Measurements from ENCODE around the gene CYP4F2. TPM values are rescaled to one million over a fixed set of nuclear protein-coding genes. Genes with fewer than 3 reads are reported as not detected.

The CYP4F2 gene
- not detected in 2 replicates for total RNA-seq
- polyA plus RNA-seq: not detected in 2 replicates

GRCh38 chr19:15897738-15898276 is at the start of gene CYP4F2:
Gene CYP4F2, minus strand, starts transcription at chr19:15898074. Its CDS starts 463 bp downstream, at chr19:15897611.
- no peaks in the 10 kb centered on the region for H3K9me2 ChIP-seq (replicated peaks; ENCODE audit: insufficient read depth)
- TF ChIP-seq EZH2 (IDR thresholded peaks at IDR 0.05; ENCODE audit: borderline replicate concordance) (no peak), EZH2phosphoT487 (IDR thresholded peaks at IDR 0.05; ENCODE audit: low read depth, severe bottlenecking, unreplicated experiment) (no peak), CTCF (IDR thresholded peaks at IDR 0.05; ENCODE audit: poor library complexity) (no peak)
- no peak within 1 kb of the TSS for H3K4me2 ChIP-seq
- no peak within 1 kb of the TSS for H3K4me3 ChIP-seq
- no peak within 1 kb of the TSS for H3K27ac ChIP-seq
- H4K20me1 ChIP-seq (ENCODE audit: insufficient read depth, poor library complexity, severe bottlenecking): no peaks in the 10 kb centered on the region
- no peaks in the 10 kb centered on the region for H3K27me3 ChIP-seq
- DNase-seq (ENCODE audit: low spot score): no peak
- H3K36me3 ChIP-seq (replicated peaks; ENCODE audit: insufficient read depth, low read depth): no peaks in the 10 kb centered on the region
- H3K79me2 ChIP-seq: no peaks in the 10 kb centered on the region
- no peaks in the 10 kb centered on the region for H3K9me3 ChIP-seq (ENCODE audit: low read depth)
- no peak within 1 kb of the TSS for H2AFZ ChIP-seq
- no peaks in the 10 kb centered on the region for H3K4me1 ChIP-seq (ENCODE audit: insufficient read depth)
- WGBS (ENCODE audit: low lambda C conversion rate, missing lambda C conversion rate): 87% methylated on average over 2 of the region's 3 CpGs

- H3K36me3 ChIP-seq (replicated peaks; ENCODE audit: insufficient read depth, low read depth): no peaks in the 10 kb centered on the region
- H3K9me3 ChIP-seq (ENCODE audit: low read depth): no peaks in the 10 kb centered on the region
- H3K4me3 ChIP-seq: no peak overlapping the region
- 39% methylated on average over 4 of the region's 4 CpGs for WGBS (ENCODE audit: low lambda C conversion rate, missing lambda C conversion rate)
- no peaks in the 10 kb centered on the region for H3K9me2 ChIP-seq (replicated peaks; ENCODE audit: insufficient read depth)
- no peaks in the 10 kb centered on the region for H3K27me3 ChIP-seq
- H2AFZ ChIP-seq: no peak overlapping the region
- no peaks in the 10 kb centered on the region for H3K4me1 ChIP-seq (ENCODE audit: insufficient read depth)
- TF ChIP-seq EZH2phosphoT487 (IDR thresholded peaks at IDR 0.05; ENCODE audit: low read depth, severe bottlenecking, unreplicated experiment) (no peak), EZH2 (IDR thresholded peaks at IDR 0.05; ENCODE audit: borderline replicate concordance) (no peak), CTCF (IDR thresholded peaks at IDR 0.05; ENCODE audit: poor library complexity) (no peak)
- no peaks in the 10 kb centered on the region for H4K20me1 ChIP-seq (ENCODE audit: insufficient read depth, poor library complexity, severe bottlenecking)
- DNase-seq (ENCODE audit: low spot score): no peak
- H3K27ac ChIP-seq: no peak overlapping the region
- H3K79me2 ChIP-seq: no peaks in the 10 kb centered on the region
- H3K4me2 ChIP-seq: no peak overlapping the region
Observed at GRCh38 chr19:15945301-15945700, 47.4 kb upstream of the CYP4F2 start.

GRCh38 chr19:15944401-15944800 is 46.5 kb upstream of the CYP4F2 start:
- Histone ChIP-seq H3K4me3 (no peak overlapping the region), H3K9me2 (replicated peaks; ENCODE audit: insufficient read depth) (no peaks in the 10 kb centered on the region), H2AFZ (no peak overlapping the region), H3K27ac (no peak overlapping the region), H3K4me1 (ENCODE audit: insufficient read depth) (no peaks in the 10 kb centered on the region), H3K9me3 (ENCODE audit: low read depth) (no peaks in the 10 kb centered on the region), H3K79me2 (no peaks in the 10 kb centered on the region), H3K36me3 (replicated peaks; ENCODE audit: insufficient read depth, low read depth) (no peaks in the 10 kb centered on the region), H4K20me1 (ENCODE audit: insufficient read depth, poor library complexity, severe bottlenecking) (no peaks in the 10 kb centered on the region), H3K27me3 (no peaks in the 10 kb centered on the region), H3K4me2 (no peak overlapping the region)
- WGBS (ENCODE audit: low lambda C conversion rate, missing lambda C conversion rate): 64% methylated on average over 4 of the region's 4 CpGs
- no peak for DNase-seq (ENCODE audit: low spot score)
- TF ChIP-seq CTCF (IDR thresholded peaks at IDR 0.05; ENCODE audit: poor library complexity) (no peak), EZH2 (IDR thresholded peaks at IDR 0.05; ENCODE audit: borderline replicate concordance) (no peak)

GRCh38 chr19:15937771-15938170 is 39.9 kb upstream of the CYP4F2 start:
- H3K9me3 ChIP-seq (ENCODE audit: low read depth): no peaks in the 10 kb centered on the region
- no peak overlapping the region for H2AFZ ChIP-seq
- no peaks in the 10 kb centered on the region for H3K36me3 ChIP-seq (replicated peaks; ENCODE audit: insufficient read depth, low read depth)
- H3K4me1 ChIP-seq (ENCODE audit: insufficient read depth): no peaks in the 10 kb centered on the region
- no peaks in the 10 kb centered on the region for H3K9me2 ChIP-seq (replicated peaks; ENCODE audit: insufficient read depth)
- H3K79me2 ChIP-seq: no peaks in the 10 kb centered on the region
- H3K27me3 ChIP-seq: no peaks in the 10 kb centered on the region
- no peak overlapping the region for H3K27ac ChIP-seq
- no peak overlapping the region for H3K4me2 ChIP-seq
- no peak overlapping the region for H3K4me3 ChIP-seq
- no peak for DNase-seq (ENCODE audit: low spot score)
- no peaks in the 10 kb centered on the region for H4K20me1 ChIP-seq (ENCODE audit: insufficient read depth, poor library complexity, severe bottlenecking)
- 28% methylated on average over 2 of the region's 2 CpGs for WGBS (ENCODE audit: low lambda C conversion rate, missing lambda C conversion rate)
- TF ChIP-seq EZH2phosphoT487 (IDR thresholded peaks at IDR 0.05; ENCODE audit: low read depth, severe bottlenecking, unreplicated experiment) (no peak), CTCF (IDR thresholded peaks at IDR 0.05; ENCODE audit: poor library complexity) (no peak), EZH2 (IDR thresholded peaks at IDR 0.05; ENCODE audit: borderline replicate concordance) (no peak)
